H1 (cell line): ENCODE measurements around the gene NAXE. TPM values are rescaled to one million over a fixed set of nuclear protein-coding genes. Genes with fewer than 3 reads are reported as not detected.

ENCODE experiments used
- ASH2L ChIP-seq: fragments of 200-600, 300-600 bp; sonication (generic); IDR thresholded peaks from one replicate; pipeline ENCODE4 v1.7.1; 2017; ENCODE audit warnings: low read length
- BACH1 ChIP-seq: IDR thresholded peaks from 2 replicates; pipeline ENCODE4 v1.6.1; 2012; ENCODE audit warnings: low read length, improper control_type of control experiment
- BCL11A ChIP-seq, 2 experiments: IDR thresholded peaks; one replicate each; pipeline ENCODE4 v1.6.1; 2011; ENCODE audit warnings: low read depth in 2 of 2, low read length in 2 of 2, mild to moderate bottlenecking in 2 of 2
- CHD2 ChIP-seq: IDR thresholded peaks from 2 replicates; pipeline ENCODE4 v1.6.1; 2012; ENCODE audit warnings: low read length, improper control_type of control experiment
- CTBP2 ChIP-seq: IDR thresholded peaks from 2 replicates; pipeline ENCODE4 v1.7.0; 2011; ENCODE audit warnings: borderline replicate concordance, mild to moderate bottlenecking, moderate library complexity, mixed read lengths, low read length; ENCODE audit not compliant: insufficient read depth, insufficient read length
- EZH2 ChIP-seq: fragments of 200-600 bp; sonication (generic); IDR thresholded peaks from 2 replicates; pipeline ENCODE4 v1.7.1; 2012; ENCODE audit warnings: low read depth, mild to moderate bottlenecking, moderate library complexity, low read length, inconsistent platforms; ENCODE audit not compliant: severe bottlenecking
- KDM1A ChIP-seq: fragments of 200-600, 300-600 bp; sonication (generic); IDR thresholded peaks from 2 replicates; pipeline ENCODE4 v1.7.1; 2016; ENCODE audit warnings: mild to moderate bottlenecking, low read length, borderline replicate concordance
- PHF8 ChIP-seq: fragments of 200-600 bp; sonication (generic); conservative IDR thresholded peaks from 2 replicates; pipeline ENCODE4 v1.7.1; 2012; ENCODE audit warnings: low read depth, mild to moderate bottlenecking, inconsistent platforms, low read length, moderate library complexity
- POLR2AphosphoS5 ChIP-seq: IDR thresholded peaks from 2 replicates; pipeline ENCODE4 v1.6.1; 2011; ENCODE audit warnings: low read depth, low read length
- SIN3A ChIP-seq, 2 experiments: IDR thresholded peaks in 1 of 2; conservative IDR thresholded peaks in 1 of 2; 2 replicates each; pipeline ENCODE4 v1.6.1; 2011 to 2012; ENCODE audit warnings: low read length in 2 of 2, improper control_type of control experiment in 1 of 2, low read depth in 1 of 2, mild to moderate bottlenecking in 1 of 2
- SP2 ChIP-seq: IDR thresholded peaks from 2 replicates; pipeline ENCODE4 v1.6.1; 2012; ENCODE audit warnings: mild to moderate bottlenecking, low read length, inconsistent platforms
- YY1 ChIP-seq: IDR thresholded peaks from 2 replicates; pipeline ENCODE4 v1.6.1; 2011; ENCODE audit warnings: low read depth, mild to moderate bottlenecking, low read length
- ZNF274 ChIP-seq: IDR thresholded peaks from 2 replicates; pipeline ENCODE4 v1.7.0; 2012; ENCODE audit warnings: low read length, borderline replicate concordance; ENCODE audit errors: extremely low read depth
- polyA plus RNA-seq, 7 experiments: library from polyadenylated mRNA; depleted of rRNA in 3 of 7; stranded (reverse) in 5 of 7; unstranded in 2 of 7; fragments of >200 nt in 5 of 7; fragments of 200-250 nt in 2 of 7; gene quantifications; 1 replicate in 5 of 7; 2 replicates in 1 of 7; 4 replicates in 1 of 7; pipeline versions ENCODE4 v1.2.1 to v1.2.3, GENCODE V29; 2011 to 2013; ENCODE audit warnings: missing spikeins in 2 of 7, mixed read lengths in 2 of 7
- total RNA-seq: library from RNA; stranded (reverse); fragmentation: NEBNext Ultra II Directional; extraction: Animal tissue kit (Norgen Biotek cat#: 25700); gene quantifications from 2 replicates; pipeline ENCODE4 v1.2.1, GENCODE V29; 2021
- TF ChIP-seq, protein P1 (sequence below): IDR thresholded peaks from 2 replicates; pipeline ENCODE4 v1.6.1; 2012; ENCODE audit warnings: low read length, inconsistent platforms
- TF ChIP-seq, protein P2 (sequence below): IDR thresholded peaks from 2 replicates; pipeline ENCODE4 v1.6.1; 2012; ENCODE audit warnings: inconsistent platforms

Gene NAXE
- total and polyA plus RNA-seq, 2 of the 8 experiments (the other 6 are each of a cell fraction or from before 2014, with no cell fraction given) = 73.1 to 74.3 TPM

- no peak for TF ChIP-seq BCL11A (IDR thresholded peaks at IDR 0.05; ENCODE audit: low read depth in 2 of 2, low read length in 2 of 2)
- peak; percentile 71 for TF ChIP-seq EZH2
- TF ChIP-seq CHD2 = no peak
- TF ChIP-seq POLR2AphosphoS5 = no peak
- TF ChIP-seq, protein P1, sequence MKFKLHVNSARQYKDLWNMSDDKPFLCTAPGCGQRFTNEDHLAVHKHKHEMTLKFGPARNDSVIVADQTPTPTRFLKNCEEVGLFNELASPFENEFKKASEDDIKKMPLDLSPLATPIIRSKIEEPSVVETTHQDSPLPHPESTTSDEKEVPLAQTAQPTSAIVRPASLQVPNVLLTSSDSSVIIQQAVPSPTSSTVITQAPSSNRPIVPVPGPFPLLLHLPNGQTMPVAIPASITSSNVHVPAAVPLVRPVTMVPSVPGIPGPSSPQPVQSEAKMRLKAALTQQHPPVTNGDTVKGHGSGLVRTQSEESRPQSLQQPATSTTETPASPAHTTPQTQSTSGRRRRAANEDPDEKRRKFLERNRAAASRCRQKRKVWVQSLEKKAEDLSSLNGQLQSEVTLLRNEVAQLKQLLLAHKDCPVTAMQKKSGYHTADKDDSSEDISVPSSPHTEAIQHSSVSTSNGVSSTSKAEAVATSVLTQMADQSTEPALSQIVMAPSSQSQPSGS = no peak
- no peak for TF ChIP-seq ZNF274
- peak; percentile 25; the same call in 1 of the 2 replicates for TF ChIP-seq KDM1A
- peak in 1 of 2 experiments; percentile 33; a peak in 1 of 4 replicates for TF ChIP-seq SIN3A (conservative IDR thresholded peaks at IDR 0.05 in 1 of 2, IDR thresholded peaks at IDR 0.05 in 1 of 2; ENCODE audit: low read depth in 1 of 2, low read length in 2 of 2)
- no peak for TF ChIP-seq ASH2L
- no peak for TF ChIP-seq PHF8
- TF ChIP-seq, protein P2, sequence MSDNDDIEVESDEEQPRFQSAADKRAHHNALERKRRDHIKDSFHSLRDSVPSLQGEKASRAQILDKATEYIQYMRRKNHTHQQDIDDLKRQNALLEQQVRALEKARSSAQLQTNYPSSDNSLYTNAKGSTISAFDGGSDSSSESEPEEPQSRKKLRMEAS = no peak
- TF ChIP-seq BACH1 = no peak
- no peak for TF ChIP-seq CTBP2
- no peak for TF ChIP-seq SP2
- no peak for TF ChIP-seq YY1
Observed at GRCh38 chr1:156642265-156643048, 50.9 kb downstream of the NAXE start (continued).
